Gastrocnemius medialis (tissue), 4 donors: ENCODE measurements around the gene SMTN. TPM values are rescaled to one million over a fixed set of nuclear protein-coding genes. Genes with fewer than 3 reads are reported as not detected.

Source experiments
- ATAC-seq, 2 donors: fragments of 150-250 bp; one replicate each; pipeline ENCODE4 v1.9.1; 2016
- DNase-seq, 2 donors: peaks; one replicate each; pipeline ENCODE4 v3.0.0-alpha.2; 2019
- H3K27ac ChIP-seq, 4 donors: fragments of 200-600 bp; sonication (generic); 1 replicate in 1 of 4; 2 replicates in 3 of 4; pipeline ENCODE4 v1.5.1; 2016 to 2018; ENCODE audit warnings: mild to moderate bottlenecking in 2 of 4, moderate library complexity in 1 of 4
- H3K27me3 ChIP-seq, 3 donors: fragments of 200-600 bp; sonication (generic) in 2 of 3; 1 replicate in 1 of 3; 2 replicates in 2 of 3; pipeline versions ENCODE4 v1.5.1 to v1.6.0; 2016 to 2019; ENCODE audit warnings: mild to moderate bottlenecking in 1 of 3, moderate library complexity in 1 of 3
- H3K36me3 ChIP-seq, 2 donors: fragments of 200-600 bp; sonication (generic) in 1 of 2; one replicate each; pipeline ENCODE4 v1.5.1; 2017 to 2018
- H3K4me1 ChIP-seq, 2 donors: fragments of 200-600 bp; sonication (generic) in 1 of 2; one replicate each; pipeline ENCODE4 v1.5.1; 2016 to 2017; ENCODE audit warnings: mild to moderate bottlenecking in 2 of 2
- H3K4me3 ChIP-seq, 4 donors: fragments of 200-600 bp; sonication (generic) in 3 of 4; 1 replicate in 1 of 4; 2 replicates in 3 of 4; pipeline ENCODE4 v1.5.1; 2016 to 2019; ENCODE audit warnings: mild to moderate bottlenecking in 2 of 4
- H3K9me3 ChIP-seq, 3 donors: fragments of 200-600 bp; sonication (generic) in 2 of 3; 1 replicate in 1 of 3; 2 replicates in 2 of 3; pipeline ENCODE4 v1.5.1; 2016 to 2019
- CTCF ChIP-seq, 5 experiments: fragments of 450-650 bp in 3 of 5; fragments of 200-600 bp in 2 of 5; sonication (generic) in 2 of 5; IDR thresholded peaks in 4 of 5; conservative IDR thresholded peaks in 1 of 5; 1 replicate in 4 of 5; 2 replicates in 1 of 5; pipeline ENCODE4 v1.5.1; 2016 to 2019; ENCODE audit warnings: antibody characterized with exemption in 5 of 5, mild to moderate bottlenecking in 3 of 5, moderate library complexity in 3 of 5
- POLR2A ChIP-seq, 2 donors: fragments of 450-650 bp; IDR thresholded peaks; one replicate each; pipeline ENCODE4 v1.6.1; 2017; ENCODE audit warnings: antibody characterized with exemption in 2 of 2, mild to moderate bottlenecking in 2 of 2, moderate library complexity in 2 of 2
- in situ Hi-C, 4 donors: fragments of 200-750 bp; cut with MboI; loops; one replicate each; pipeline versions ENCODE4 v1.15.0 to v1.8.0; 2017; ENCODE audit warnings: low sequenced_read_pairs in 4 of 4
- intact Hi-C: fragments of 100-400 bp; cut with DNase I; formaldehyde crosslinking; loops from one replicate; pipeline ENCODE4 v1.15.1; 2023; ENCODE audit warnings: low total_unique reads
- total RNA-seq, 4 donors: library from RNA; depleted of rRNA; stranded (reverse); fragments of >200 nt; gene quantifications; one replicate each; pipeline versions ENCODE4 v1.1.0 to v1.2.3, GENCODE V29; 2016

The SMTN gene
- total RNA-seq, 4 donors from 2014 or later: 39.5 to 104 (median 45.3) TPM

GRCh38 chr22:31134688-31135087 lies 53.6 kb downstream of the SMTN start:
- Histone ChIP-seq H3K9me3 (no peaks in the 10 kb centered on the region), H3K4me1 (no peaks in the 10 kb centered on the region), H3K27me3 (peaks cover 0 to under 1% (median 0%) of the 10 kb centered on the region in 3 donors), H3K27ac (no peak overlapping the region), H3K36me3 (no peaks in the 10 kb centered on the region), H3K4me3 (no peak overlapping the region)
- in situ Hi-C loops: loop anchor here in 1 of 4 donors (25.0 kb wide), 1 partner anchor 372 kb away; no protein-coding TSS in a partner anchor
- intact Hi-C loops: no loop called here
- DNase-seq: no peak
- TF ChIP-seq POLR2A (IDR thresholded peaks at IDR 0.05) (no peak), CTCF (IDR thresholded peaks at IDR 0.05 in 4 of 5, conservative IDR thresholded peaks at IDR 0.05 in 1 of 5) (no peak)
- no peak for ATAC-seq

GRCh38 chr22:31135706-31136105 lies 54.6 kb downstream of the SMTN start:
- no peaks in the 10 kb centered on the region for H3K9me3 ChIP-seq
- no peak for ATAC-seq
- no peak overlapping the region for H3K27ac ChIP-seq
- H3K36me3 ChIP-seq: no peaks in the 10 kb centered on the region
- in situ Hi-C loops: loop anchor here in 1 of 4 donors (25.0 kb wide), 1 partner anchor 373 kb away; no protein-coding TSS in a partner anchor
- intact Hi-C loops: no loop called here
- TF ChIP-seq POLR2A (IDR thresholded peaks at IDR 0.05): no peak
- no peak for TF ChIP-seq CTCF (IDR thresholded peaks at IDR 0.05 in 4 of 5, conservative IDR thresholded peaks at IDR 0.05 in 1 of 5)
- H3K27me3 ChIP-seq: peaks cover 0 to 4% (median 0%) of the 10 kb centered on the region in 3 donors
- DNase-seq: no peak
- H3K4me1 ChIP-seq: no peaks in the 10 kb centered on the region
- H3K4me3 ChIP-seq: no peak overlapping the region

DNA sequence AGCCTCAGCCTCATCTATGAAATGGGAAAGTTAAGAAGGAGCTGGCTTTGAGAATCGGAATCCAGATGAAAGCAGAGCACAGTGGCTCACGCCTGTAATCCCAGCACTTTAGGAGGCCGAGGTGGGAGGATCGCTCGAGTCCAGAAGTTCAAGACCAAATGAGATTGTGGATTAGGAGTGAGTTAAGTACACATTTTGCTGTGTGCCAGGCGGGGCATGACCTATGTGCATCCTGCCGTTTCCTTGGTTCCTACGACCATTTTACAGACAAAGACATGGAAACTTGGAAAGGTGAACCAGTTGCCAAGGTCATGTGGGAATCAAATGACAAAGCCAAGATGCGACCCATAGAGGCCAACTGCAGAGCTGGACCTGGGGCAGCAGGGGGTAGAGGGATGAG lies 55.0 kb downstream of the SMTN start:
- in situ Hi-C loops (loop anchor here in 1 of 4 donors (25.0 kb wide), 1 partner anchor 374 kb away; no protein-coding TSS in a partner anchor), intact Hi-C loops (no loop called here)
- no peaks in the 10 kb centered on the region for H3K9me3 ChIP-seq
- H3K27me3 ChIP-seq: peaks cover 0 to 4% (median 0%) of the 10 kb centered on the region in 3 donors
- no peak for ATAC-seq
- no peaks in the 10 kb centered on the region for H3K4me1 ChIP-seq
- no peak for DNase-seq
- no peaks in the 10 kb centered on the region for H3K36me3 ChIP-seq
- H3K27ac ChIP-seq: no peak overlapping the region
- H3K4me3 ChIP-seq: no peak overlapping the region
- TF ChIP-seq CTCF (IDR thresholded peaks at IDR 0.05 in 4 of 5, conservative IDR thresholded peaks at IDR 0.05 in 1 of 5) (no peak), POLR2A (IDR thresholded peaks at IDR 0.05) (no peak)

GRCh38 chr22:31136711-31137110 lies 55.6 kb downstream of the SMTN start:
- H3K27me3 ChIP-seq: peaks cover 0 to 4% (median 0%) of the 10 kb centered on the region in 3 donors
- H3K9me3 ChIP-seq: no peaks in the 10 kb centered on the region
- intact Hi-C loops: no loop called here
- no peak for ATAC-seq
- no peak for TF ChIP-seq POLR2A (IDR thresholded peaks at IDR 0.05)
- TF ChIP-seq CTCF (IDR thresholded peaks at IDR 0.05 in 4 of 5, conservative IDR thresholded peaks at IDR 0.05 in 1 of 5): no peak
- no peaks in the 10 kb centered on the region for H3K4me1 ChIP-seq
- no peak for DNase-seq
- no peak overlapping the region for H3K4me3 ChIP-seq
- no peaks in the 10 kb centered on the region for H3K36me3 ChIP-seq
- no peak overlapping the region for H3K27ac ChIP-seq
- in situ Hi-C loops: loop anchor here in 1 of 4 donors (25.0 kb wide), 1 partner anchor 374 kb away; no protein-coding TSS in a partner anchor

DNA sequence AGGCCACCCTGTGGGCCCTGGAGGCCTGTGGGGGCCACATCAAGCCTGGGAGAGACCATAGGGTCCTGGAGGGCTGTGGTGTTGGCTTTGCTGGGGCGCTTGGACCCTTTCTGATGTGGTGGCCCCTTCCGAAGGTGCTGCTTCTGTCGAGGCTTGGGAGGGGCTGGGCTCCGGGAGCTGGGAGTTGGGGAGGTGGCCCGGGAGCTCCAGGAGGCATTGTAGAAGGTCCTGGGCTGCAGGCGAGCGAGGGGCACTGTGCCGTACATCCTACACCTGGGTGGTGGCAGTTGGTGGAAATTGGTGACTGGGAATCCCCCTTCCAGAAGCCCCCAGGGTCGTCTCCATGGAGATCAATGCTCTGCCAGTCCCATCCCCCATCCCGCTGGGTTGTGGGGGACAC lies 56.6 kb downstream of the SMTN start:
- no peak for TF ChIP-seq POLR2A (IDR thresholded peaks at IDR 0.05)
- TF ChIP-seq CTCF (IDR thresholded peaks at IDR 0.05 in 4 of 5, conservative IDR thresholded peaks at IDR 0.05 in 1 of 5): no peak
- in situ Hi-C loops: loop anchor here in 1 of 4 donors (25.0 kb wide), 1 partner anchor 375 kb away; no protein-coding TSS in a partner anchor
- Histone ChIP-seq H3K4me3 (no peak overlapping the region), H3K9me3 (no peaks in the 10 kb centered on the region), H3K27ac (no peak overlapping the region), H3K27me3 (peaks cover 0 to 4% (median 0%) of the 10 kb centered on the region in 3 donors), H3K4me1 (no peaks in the 10 kb centered on the region), H3K36me3 (no peaks in the 10 kb centered on the region)
- no peak for DNase-seq
- ATAC-seq: no peak
- intact Hi-C loops: no loop called here
